Gastroesophageal sphincter (tissue), 3 donors: ENCODE data around the gene PCDH12.

Experiments
- CTCF ChIP-seq, 4 experiments: fragments of 200-600 bp in 2 of 4; fragments of 450-650 bp in 2 of 4; sonication (generic) in 1 of 4; IDR thresholded peaks; one replicate each; pipeline ENCODE4 v1.5.1; 2017 to 2019; ENCODE audit warnings: antibody characterized with exemption in 4 of 4, mild to moderate bottlenecking in 2 of 4, moderate library complexity in 2 of 4
- EP300 ChIP-seq: sonication (generic); formaldehyde crosslinking; IDR thresholded peaks from one replicate; pipeline ENCODE4 v1.6.1; 2017; ENCODE audit warnings: antibody characterized with exemption, mild to moderate bottlenecking
- POLR2AphosphoS5 ChIP-seq: sonication (generic); formaldehyde crosslinking; IDR thresholded peaks from one replicate; pipeline ENCODE4 v1.6.1; 2017; ENCODE audit warnings: antibody characterized with exemption

GRCh38 chr5:141945511-141946051, 12.4 kb downstream of the PCDH12 start:
- no peak for TF ChIP-seq EP300
- TF ChIP-seq CTCF (IDR thresholded peaks at IDR 0.05), result no peak
- TF ChIP-seq POLR2AphosphoS5, result no peak
